GM12872 (cell line): Measurements from ENCODE around the gene CDS2.

Source experiments
- CTCF ChIP-seq: IDR thresholded peaks from 3 replicates; pipeline ENCODE4 v1.5.1; 2011; ENCODE audit warnings: low read depth, mild to moderate bottlenecking, low read length, moderate library complexity; ENCODE audit not compliant: insufficient read depth

Gene CDS2

GRCh38 chr20:5155404-5155803 lies 28.6 kb downstream of the CDS2 start:
- no peak for TF ChIP-seq CTCF

GRCh38 chr20:5156675-5157448 lies 30.1 kb downstream of the CDS2 start:
- TF ChIP-seq CTCF, result no peak

DNA sequence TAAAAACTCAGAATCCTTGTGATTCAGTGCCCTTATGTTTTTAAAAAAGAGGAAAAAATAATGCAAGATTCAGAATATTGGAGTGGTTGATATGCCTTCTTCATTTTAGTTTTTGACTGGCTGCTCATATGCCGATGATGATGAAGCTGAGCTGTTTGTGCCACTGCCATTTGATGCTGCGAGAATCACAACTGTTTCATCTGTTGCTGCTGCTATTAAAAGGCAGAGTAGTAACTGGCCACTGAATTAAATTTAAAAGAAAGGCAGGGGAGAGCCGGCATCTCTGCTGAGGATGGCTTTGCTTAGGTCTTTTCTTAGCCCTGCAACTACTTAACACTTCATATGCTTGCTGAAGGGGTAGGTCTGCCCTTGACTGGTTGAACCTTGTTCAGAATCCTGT lies 33.1 kb downstream of the CDS2 start:
- TF ChIP-seq CTCF, result no peak

DNA sequence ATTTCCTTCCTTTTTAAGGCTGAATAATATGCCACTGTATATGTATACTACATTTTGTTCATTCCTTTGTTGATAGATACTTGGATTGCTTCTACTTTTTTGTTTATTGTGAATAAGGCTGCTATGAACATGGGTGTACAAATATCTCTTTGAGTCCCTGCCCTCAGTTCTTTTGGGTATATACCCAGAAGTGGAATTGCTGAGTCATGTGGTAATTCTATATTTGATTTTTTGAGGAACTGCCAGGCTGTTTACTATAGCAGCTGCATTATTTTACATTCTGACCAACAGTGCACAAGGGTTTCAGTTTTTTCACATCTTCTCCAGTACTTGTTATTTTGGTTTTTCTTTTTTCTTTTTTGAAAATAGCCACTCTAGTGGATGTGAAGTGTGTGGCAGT lies 34.1 kb downstream of the CDS2 start:
- no peak for TF ChIP-seq CTCF

- no peak for TF ChIP-seq CTCF
Observed at GRCh38 chr20:5161536-5162164, 34.8 kb downstream of the CDS2 start.

DNA sequence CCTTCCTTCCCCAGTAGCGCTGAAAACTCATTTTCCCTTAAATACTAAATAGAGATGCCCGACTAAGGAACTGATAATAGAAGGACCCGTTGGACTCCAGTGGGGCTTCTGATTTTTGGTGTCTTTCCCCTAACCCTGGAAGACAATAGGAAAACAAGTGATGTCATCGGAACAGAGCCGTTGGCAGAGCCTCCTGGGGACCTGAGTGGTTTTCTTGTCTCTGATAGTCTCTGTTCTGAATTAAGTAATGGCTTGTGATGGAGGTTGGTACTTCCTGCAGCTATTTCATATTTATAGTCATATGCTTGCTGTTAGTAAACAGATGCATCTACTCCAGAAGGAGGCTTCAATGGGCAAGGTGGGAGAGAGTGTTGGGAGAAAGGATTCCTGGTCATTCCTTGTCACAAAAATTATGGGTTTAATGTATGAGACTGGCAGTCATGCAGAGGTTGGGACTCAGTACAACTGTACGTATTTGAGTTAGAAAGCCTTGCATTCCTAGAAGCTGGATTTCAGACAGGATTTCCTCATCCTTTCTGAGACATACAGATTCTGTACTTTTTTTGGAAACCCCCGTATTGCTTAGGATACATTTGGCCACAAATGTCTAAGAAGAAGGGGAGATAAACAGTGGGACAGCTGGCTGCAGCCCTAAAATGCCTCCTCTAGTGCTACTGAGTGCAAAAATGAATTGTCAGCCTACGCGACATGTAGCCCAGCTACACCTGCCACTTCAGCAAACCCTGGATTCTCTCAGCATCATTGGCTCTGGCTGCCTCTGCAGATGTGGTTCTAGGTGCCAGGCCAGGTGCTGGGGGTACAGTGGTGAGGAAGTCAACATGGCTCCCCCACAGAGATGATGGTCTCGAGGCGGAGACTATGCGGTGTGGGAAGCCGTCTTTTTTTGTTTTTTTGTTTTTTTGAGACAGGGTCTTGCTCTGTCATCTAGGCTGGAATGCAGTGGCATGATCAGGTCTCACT lies 38.1 kb downstream of the CDS2 start:
- no peak for TF ChIP-seq CTCF

- TF ChIP-seq CTCF, result no peak
Observed at GRCh38 chr20:5168651-5169396, 42.0 kb downstream of the CDS2 start.
